Measurements from ENCODE around the gene RBM33.

The RBM33 gene

DNA sequence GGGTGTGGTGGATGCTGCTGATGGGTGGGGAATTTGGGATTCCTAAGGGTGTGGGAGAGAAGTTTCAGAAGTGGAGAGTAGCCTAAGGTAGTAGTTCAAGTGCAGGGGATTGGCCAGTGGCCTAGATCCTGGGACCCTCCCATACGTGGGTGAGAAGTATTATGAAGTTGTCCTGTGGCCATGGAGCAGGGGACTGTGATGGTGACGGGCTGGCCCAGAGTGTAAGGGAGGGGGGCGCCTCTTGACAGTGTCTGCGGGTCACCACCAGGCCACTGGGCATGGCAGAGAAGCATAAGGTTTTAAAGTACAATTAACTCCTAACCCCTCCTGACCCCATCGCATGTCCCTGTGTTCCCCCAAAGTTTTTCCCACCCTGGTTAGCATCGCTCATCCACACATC is 70.2 kb downstream of the RBM33 start:
- H3K27ac ChIP-seq: no peak overlapping the region
- DNase-seq (ENCODE audit: low read depth, low spot score): no peak

DNA sequence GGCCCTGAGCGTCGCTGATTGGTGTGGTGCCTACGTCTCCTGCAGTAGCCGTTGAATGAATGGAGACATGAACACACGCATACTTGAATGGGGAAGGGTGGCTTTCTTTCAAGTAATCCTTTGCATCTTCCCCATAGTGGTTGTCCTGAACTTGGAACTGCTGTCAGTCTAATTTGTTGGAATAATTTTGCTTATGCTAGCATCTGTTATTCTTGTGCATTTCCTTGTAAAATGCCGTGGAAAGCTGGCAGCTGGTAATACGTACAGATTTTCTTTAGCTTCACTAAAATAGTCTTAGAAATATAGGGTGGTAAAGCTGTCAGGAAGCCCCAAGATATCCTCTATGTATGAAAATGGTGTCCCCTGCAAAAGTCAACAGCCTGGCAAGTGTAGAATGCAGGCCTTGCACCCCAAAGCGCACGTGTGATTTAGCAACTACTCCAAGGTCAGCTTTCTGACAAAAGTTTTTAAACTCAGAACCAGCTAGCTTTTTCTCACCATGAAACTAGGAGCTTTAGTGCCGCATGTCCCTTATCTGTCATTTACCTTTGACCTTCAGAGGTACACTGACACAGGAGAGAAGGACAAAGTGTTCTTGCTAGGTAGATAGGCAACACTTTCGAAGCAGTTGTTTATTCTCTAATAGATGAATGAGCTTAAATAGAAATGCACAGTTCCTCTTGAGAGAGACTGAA is 70.8 kb downstream of the RBM33 start:
- DNase-seq (ENCODE audit: low read depth, low spot score): no peak
- no peak overlapping the region for H3K27ac ChIP-seq

DNA sequence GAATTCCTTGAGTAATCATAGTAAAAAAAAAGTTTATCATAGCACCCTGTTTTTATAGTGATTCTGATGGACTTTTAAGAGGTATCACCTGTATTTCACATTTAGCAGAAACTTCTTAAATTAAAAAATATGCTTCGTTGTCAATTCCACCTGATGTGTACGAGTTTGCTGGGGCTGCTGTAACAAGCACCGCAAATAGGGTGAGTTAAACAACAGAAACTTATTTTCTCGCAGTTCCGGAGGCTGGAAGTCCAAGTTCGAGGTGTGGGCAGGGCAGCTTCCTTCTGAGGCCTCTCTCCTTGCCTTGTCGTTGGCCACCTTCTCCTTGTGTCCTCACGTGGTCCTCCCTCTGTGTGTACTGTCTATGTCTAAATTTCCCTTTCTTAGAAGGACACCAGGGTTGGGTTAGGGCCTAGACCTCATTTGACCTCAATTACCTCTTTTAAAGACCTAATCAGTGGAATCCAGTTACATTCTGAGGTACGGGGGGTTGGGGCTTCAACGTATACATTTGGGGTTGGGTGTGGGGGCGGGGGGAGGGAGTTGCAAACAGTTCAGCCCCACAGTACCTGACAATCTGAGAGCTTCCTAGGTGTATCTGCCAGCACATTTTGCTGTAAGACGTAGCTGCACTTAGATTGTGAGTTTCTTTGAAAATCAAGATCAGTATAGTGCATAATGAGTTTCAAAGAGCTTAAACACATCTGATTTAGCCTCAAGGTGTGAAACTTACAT is 72.7 kb downstream of the RBM33 start:
- no peak for DNase-seq (ENCODE audit: low read depth, low spot score)
- H3K27ac ChIP-seq: no peak overlapping the region

- no peak overlapping the region for H3K27ac ChIP-seq
- DNase-seq (ENCODE audit: low read depth, low spot score): no peak
These were observed 76.6 kb downstream of the RBM33 start for GRCh38 chr7:155721056-155721455.

GRCh38 chr7:155722118-155722517 is 77.7 kb downstream of the RBM33 start:
- no peak overlapping the region for H3K27ac ChIP-seq
- DNase-seq (ENCODE audit: low read depth, low spot score): no peak

GRCh38 chr7:155722936-155723335 is 78.5 kb downstream of the RBM33 start:
- DNase-seq (ENCODE audit: low read depth, low spot score): no peak
- H3K27ac ChIP-seq: no peak overlapping the region

GRCh38 chr7:155724327-155725005 is 80.0 kb downstream of the RBM33 start:
- no peak overlapping the region for H3K27ac ChIP-seq
- DNase-seq (ENCODE audit: low read depth, low spot score): no peak

DNA sequence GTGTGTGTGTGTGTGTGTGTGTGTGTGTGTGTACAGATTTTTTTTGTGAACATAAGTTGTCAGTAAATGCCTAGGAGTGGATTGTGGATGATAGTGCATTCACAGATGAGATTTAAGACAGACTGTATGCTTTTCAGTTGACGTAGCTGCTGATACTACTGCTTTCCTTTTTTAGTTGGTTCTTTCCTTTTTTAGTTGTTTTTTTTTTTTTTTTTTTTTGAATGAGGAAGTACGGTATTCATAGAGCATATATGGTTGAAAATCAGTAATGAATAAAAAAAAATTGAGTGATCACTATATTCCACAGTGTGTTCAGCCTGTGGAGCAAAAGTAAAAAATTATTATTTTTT is 80.5 kb downstream of the RBM33 start:
- DNase-seq (ENCODE audit: low read depth, low spot score): no peak
- no peak overlapping the region for H3K27ac ChIP-seq

- DNase-seq (ENCODE audit: low read depth, low spot score): no peak
- H3K27ac ChIP-seq: no peak overlapping the region
These were observed 83.2 kb downstream of the RBM33 start for GRCh38 chr7:155727616-155728015.

DNA sequence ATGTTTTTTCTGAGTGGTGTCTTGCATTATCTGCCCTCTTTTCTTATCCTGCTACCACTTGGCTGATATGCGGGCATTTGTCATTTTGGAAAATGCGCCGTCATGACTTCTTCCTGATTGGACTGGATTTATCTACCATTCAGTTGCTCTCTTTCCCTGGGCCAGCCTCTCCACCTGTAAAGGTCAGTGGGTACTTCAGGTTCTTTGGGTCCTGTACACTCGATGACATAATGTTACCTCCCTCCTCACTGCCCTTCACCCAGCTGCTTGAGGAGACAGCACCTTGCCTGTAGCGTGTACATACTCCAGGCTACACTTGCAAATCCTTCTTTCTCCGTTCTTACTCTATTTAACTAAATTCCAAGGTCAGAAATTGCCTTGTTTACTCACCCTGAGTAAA is 83.7 kb downstream of the RBM33 start:
- H3K27ac ChIP-seq: peak overlapping the region; percentile 76
- no peak for DNase-seq (ENCODE audit: low read depth, low spot score)

DNA sequence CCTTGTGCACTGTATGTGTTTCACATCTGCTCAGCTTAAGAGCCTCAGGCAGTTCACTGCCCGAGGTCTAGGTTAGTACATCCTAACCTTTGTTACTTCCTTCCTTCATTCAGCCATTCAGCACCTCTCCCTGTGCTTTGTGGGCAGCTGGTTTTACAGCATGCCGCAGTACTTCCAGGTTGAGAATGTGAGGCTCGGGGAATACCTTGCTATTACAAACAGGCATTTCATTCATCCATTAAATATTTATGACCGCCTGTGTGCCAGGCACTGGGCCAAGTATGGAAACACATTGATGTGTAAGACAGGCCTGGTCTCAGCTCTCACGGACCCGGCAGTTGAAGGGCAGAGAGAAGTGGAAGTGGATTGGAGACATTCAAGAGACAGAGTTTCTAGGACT is 85.4 kb downstream of the RBM33 start:
- peak overlapping the region; percentile 76 for H3K27ac ChIP-seq
- DNase-seq (ENCODE audit: low read depth, low spot score): peak; percentile 67

GRCh38 chr7:155731380-155731779 is 86.9 kb downstream of the RBM33 start:
- DNase-seq (ENCODE audit: low read depth, low spot score): peak; percentile 68

DNA sequence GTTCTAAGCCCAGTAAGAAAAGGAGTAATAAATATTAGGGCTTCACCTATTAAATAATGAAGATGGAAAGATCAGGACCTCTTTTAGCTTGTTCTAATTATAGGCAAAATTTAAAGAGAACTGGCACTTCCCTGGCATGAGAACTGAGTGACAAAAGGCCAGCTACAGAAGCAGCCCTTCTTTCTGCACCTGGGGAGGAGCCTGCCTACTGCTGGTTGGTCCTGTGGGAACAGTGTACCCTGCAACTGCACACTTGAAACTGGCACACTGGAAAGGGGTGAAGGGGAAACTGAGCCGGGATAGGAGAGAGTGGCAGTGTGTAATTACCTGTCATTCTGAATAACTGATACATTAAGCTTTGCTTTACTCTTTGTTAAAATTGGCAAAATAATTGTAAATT is 87.4 kb downstream of the RBM33 start:
- H3K27ac ChIP-seq: peak overlapping the region; percentile 76
- DNase-seq (ENCODE audit: low read depth, low spot score): no peak

More at GRCh38 chr7:155731380-155731779, 86.9 kb downstream of the RBM33 start:
- H3K27ac ChIP-seq: peak overlapping the region; percentile 76

DNA sequence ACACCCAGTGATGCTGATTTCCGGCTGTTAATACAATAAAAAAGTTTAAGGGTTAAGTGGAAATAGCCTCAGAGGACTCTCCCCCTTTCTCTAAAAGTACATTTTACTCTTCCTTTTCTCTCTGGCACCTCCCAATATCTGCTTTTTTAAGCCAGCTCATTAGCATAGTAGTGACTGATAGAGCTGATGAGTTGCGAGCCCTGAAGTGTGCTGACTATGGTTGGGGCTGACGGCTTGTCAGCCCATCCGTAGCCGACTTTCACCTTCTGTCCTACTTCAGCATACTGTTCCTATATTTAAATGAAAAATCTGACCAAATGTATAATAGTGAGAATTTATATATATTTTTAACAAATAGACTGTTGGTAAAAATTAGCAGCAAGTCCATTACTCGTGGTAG is 87.8 kb downstream of the RBM33 start:
- no peak for DNase-seq (ENCODE audit: low read depth, low spot score)
- peak overlapping the region; percentile 76 for H3K27ac ChIP-seq

DNA sequence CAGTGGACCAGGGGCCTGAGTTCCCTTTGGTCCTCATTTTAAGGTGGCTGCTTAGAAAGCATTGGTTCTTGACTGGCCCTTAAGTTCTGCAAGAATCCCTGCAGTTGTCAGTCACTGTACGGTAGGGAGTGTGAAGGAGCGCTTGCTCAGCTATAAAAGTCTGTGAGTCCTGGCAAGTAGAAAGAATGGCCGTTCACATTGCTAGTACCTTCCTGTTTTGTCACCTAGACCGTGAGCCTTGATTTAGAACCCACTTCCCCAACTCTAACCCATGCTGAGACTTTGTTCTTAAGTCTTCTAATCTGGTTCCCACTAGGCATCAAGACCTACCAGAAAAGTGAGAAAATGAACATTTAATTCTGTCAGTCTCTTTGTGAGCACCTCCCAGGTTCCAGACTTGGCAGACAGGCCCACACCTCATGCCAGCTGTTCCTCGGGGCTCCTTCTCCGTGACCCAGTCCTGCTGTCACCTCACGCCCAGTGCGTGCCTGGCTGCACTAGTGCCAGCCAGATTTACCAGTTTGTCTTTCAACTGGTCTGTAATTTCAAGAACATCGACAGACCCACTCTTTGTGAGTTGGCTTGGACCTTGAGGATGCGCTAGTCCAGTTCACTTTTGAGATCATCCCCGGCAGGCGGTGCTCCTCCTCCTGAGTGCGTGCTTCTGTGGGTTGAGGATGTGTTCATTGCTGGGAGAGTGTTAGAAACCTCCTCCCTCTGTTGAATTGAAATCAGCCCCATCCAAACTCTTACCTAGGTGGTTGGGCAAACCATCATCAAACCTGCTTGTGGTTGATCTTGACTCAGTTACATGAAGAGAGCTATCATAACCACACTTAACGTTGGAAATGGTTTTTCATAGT is 89.4 kb downstream of the RBM33 start:
- H3K27ac ChIP-seq: no peak overlapping the region
- no peak for DNase-seq (ENCODE audit: low read depth, low spot score)

DNA sequence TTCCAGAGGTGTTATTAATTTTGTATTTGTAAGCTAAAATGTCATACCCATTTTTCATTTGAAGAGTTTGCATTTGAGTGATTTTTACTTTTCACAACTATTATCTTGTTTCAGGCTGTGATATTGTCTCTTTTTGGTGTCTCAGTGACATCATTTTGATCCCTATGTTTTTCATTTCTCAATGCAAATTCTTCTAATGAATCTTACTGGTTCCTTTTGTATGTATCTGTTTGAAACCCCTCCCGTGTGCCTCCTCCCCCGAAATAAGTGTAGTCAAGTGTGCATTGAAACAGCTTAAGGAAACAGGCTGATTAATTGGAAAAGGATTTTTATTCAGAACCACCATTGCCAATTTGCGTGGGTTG is 90.0 kb downstream of the RBM33 start:
- H3K27ac ChIP-seq: no peak overlapping the region
- no peak for DNase-seq (ENCODE audit: low read depth, low spot score)

DNA sequence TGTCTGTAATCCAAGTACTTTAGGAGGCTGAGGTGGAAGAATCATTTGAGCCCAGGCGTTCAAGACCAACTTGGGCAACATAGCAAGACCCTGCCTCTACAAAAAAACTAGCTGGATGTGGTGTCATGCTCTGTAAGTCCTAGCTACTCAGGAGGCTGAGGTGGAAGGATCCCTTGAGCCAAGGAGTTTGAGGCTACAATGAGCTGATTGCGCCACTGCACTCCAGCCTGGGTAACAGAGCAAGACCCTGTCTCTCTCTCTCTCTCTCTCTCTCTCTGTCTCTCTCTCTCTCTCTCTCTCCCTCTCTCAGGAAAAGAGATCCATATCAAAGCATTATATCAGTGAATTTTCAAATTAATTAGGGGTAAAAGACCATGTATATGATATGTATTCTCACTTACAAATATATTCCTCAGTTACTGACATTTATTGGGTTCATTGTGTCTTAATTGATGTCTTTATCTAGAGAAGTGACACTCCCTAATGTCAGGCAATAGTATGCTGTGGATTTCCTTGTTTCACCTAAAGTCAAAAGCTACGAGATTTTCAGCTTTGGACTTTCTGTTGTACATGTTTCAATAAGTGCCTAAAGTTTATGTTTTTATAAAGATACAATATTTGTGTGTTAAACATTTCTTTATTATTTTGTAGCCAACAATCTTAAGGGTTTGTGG is 91.1 kb downstream of the RBM33 start:
- H3K27ac ChIP-seq: no peak overlapping the region
- no peak for DNase-seq (ENCODE audit: low read depth, low spot score)

- DNase-seq (ENCODE audit: low read depth, low spot score): no peak
- no peak overlapping the region for H3K27ac ChIP-seq
These were observed 93.1 kb downstream of the RBM33 start for GRCh38 chr7:155737590-155737989.

- no peak for DNase-seq (ENCODE audit: low read depth, low spot score)
- H3K27ac ChIP-seq: no peak overlapping the region
These were observed 93.6 kb downstream of the RBM33 start for GRCh38 chr7:155738104-155738503.

Measured in epithelial cell of prostate (primary cell).